HG02970 (cell line): ENCODE measurements around the gene HEXB.
A peak's percentile ranks its signal among the peaks of the same experiment; 100 is the strongest.
"Not testable (repeated sequence)": the region's sequence is repeated elsewhere in the genome, so short reads cannot be mapped to it uniquely, and the experiment has no call there.

ENCODE experiments used
- ATAC-seq: cut with Tn5 transposase; IDR thresholded peaks from one replicate; pipeline ENCODE4 v1.9.1; 2021; ENCODE audit warnings: mild to moderate bottlenecking, moderate library complexity, moderate number of reproducible peaks; ENCODE audit not compliant: unreplicated experiment, low FRiP score

HEXB gene

DNA sequence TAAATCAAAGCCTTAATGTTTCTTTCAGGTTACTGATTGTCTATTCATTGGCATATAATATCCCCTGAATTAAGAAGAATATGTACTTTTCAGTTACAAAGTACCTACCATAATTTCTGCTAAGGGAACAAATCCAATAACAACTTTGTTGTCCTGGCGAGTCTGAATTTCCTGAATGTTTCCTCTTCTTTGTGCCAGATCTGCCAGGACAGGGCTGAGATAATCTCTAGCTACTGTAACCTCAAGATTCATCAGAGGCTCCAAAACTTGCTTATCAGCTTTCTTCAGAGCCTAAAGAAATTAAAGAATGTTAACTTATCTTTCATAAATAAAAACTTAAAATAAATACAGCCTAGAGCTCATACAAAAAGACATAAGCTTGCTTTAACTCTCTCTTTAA, 37.2 kb downstream of the HEXB start:
- ATAC-seq: no peak

- ATAC-seq: no peak
Measured at GRCh38 chr5:74725331-74725730, 40.3 kb downstream of the HEXB start.

DNA sequence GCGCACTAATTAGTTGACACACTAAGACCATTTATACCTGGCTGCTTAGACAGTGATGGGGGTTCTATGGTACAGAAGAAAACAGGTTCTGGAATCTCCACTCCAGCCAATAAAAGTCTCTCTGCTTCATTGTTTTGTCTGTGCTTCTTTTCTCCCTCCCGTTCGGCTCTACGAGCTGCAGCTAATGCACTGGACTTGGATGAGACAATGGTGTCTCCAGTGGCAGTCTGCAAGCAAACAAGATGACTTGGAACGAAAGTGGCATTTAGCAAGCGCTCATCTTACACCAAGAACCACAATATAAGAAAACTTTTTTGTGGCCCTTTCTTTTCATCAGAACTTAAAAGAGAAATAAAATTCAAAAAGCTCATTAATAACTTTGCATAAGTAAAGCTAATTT, 51.7 kb downstream of the HEXB start:
- no peak for ATAC-seq

- no peak for ATAC-seq
Measured at GRCh38 chr5:74738406-74738805, 53.4 kb downstream of the HEXB start.

- ATAC-seq: not testable (repeated sequence)
Measured at GRCh38 chr5:74748742-74749141, 63.7 kb downstream of the HEXB start.

DNA sequence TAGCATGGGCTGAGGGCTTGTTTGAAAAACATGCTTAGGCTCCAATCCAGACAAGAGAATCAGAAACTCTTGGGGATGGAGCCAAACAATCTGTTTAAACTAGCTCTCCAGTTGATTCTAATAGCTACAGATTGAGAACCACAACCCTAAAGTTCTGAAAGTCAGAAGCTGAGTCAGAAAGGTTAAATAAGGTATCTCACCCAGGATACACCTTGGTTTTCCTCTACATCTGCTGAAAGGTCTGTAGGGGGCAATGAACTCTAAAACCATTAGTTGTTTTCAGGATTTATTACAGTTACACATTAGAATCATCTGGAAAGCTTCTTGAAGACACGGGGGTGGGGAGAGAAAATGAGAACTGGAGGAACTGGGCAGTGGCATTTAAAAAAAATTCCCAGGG, 76.2 kb downstream of the HEXB start:
- no peak for ATAC-seq

DNA sequence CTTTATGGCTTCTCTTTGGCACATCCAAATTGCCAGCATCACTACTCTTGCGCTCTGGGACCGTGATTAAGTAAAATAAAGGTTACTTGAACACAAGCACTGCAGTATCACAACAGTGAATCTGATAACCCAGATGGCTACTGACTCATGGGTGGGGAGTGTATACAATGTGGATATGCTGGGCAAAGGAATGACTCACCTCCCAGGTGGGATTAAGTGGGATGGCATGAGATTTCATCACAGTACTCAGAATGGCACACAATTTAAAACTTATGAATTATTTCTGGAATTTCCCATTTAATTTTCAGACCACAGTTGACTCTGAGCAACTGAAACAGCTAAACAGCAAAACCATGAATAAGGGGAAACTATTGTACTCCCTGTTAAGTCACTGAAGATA, 77.6 kb downstream of the HEXB start:
- ATAC-seq: no peak

DNA sequence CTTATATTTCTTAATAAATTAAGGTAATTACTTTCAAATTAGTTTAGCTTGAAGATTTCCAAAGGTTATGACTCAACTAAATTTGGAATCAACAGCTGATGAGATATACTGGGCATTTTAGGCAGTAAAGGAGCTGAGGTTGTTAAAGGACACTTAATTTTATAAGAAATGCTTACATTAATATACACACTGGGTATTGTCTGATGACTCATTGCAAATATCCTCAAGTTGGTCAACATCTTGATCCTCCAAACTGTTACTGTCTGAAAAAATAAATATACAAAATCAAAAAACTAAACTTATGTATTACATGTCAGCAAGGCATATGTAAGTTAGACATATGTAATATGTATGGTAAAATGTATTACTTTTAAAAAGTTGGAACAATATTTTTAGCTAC, 78.5 kb downstream of the HEXB start:
- no peak for ATAC-seq

- no peak for ATAC-seq
Measured at GRCh38 chr5:74765201-74765600, 80.2 kb downstream of the HEXB start.

DNA sequence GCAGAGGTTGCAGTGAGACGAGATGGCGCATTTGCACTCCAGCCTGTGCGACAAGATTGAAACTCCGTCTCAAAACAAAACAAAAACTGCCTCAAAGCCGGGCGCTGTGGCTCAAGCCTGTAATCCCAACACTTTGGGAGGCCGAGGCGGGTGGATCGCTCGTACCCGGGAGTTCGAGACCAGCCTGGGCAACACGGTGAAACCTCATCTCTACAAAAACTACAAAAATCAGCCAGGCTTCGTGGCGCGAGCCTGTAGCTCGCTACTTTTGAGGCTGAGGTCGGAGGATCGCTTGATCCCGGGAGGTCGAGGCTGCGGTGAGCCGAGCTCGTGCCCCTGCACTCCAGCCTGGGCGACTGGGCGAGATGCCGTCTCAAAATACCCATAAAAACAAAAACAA, 80.9 kb downstream of the HEXB start:
- no peak for ATAC-seq

DNA sequence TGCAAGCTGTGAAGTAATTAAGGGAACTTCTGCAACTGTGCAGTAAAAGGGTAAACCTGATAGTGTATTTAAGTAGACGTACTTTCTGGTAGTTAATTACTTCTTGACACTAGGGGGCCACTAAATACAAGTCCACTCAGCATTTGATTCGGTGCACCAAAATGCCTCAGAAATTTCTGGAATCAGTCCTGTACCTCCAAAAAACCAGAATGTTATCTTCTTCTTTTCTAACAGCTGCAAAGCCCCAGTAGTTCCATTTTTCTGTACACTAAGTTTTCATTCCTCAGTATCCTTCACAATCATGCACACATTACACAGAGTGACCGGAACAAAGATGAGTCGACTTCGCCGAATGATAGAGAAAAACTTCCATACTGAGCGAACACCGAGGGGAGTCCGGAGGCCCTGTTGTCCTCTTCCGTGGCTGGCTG, 81.4 kb downstream of the HEXB start:
- peak; percentile 36 for ATAC-seq

DNA sequence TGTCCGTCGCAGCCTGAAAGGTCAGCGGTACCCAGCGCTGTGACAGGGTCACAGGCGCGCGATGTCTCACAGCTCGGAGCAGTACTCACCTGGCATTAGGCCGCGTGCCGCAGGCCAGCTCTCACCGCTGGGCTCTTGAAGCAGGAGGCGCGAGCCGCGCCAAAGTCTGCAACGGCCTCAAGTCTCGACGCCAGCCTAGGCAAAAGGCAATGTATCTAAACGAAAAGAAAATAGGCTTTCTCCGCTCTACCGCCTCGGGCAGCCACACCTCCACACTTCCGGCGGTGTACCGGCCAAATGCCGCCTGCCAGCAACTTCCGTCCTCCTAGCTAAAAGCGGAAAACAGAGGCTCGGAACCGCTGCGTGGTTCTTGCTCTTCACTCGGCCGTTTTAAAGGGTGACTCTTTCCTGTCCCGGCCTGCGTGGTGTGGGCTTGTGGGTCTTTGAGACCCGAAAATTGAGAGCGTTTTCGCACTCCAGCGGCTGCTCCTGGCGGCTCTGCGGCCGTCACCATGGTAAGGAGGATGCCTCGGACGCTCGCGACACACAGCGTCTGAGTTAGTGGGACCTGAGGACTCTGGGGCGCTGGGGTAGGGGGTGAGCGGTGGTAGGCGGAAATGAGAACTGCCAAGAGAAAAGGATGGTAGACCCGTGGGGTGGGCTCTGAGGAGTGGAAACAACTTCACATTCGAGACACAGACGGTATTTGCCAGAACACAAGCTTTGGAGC, 82.0 kb downstream of the HEXB start, which contains the start of the genes GFM2 and NSA2:
TSS of gene GFM2 (minus strand) at position 269 of the 730 bp plus-strand sequence. CDS start 3,375 bp downstream, outside the sequence.
TSS of gene NSA2 (plus strand) at position 401 of the 730 bp plus-strand sequence. CDS start at position 513, 112 bp downstream.
- ATAC-seq: peak; percentile 87

- peak; percentile 8 for ATAC-seq
Measured at GRCh38 chr5:74767579-74767913, 82.5 kb downstream of the HEXB start.
